Measurements from ENCODE around the gene SAT1.

GRCh38 chrX:23765449-23765848, 17.5 kb upstream of the SAT1 start:
- TF ChIP-seq POLR2AphosphoS5 (IDR thresholded peaks at IDR 0.05; ENCODE audit: low read depth) (no peak), CTCF (IDR thresholded peaks at IDR 0.05; ENCODE audit: insufficient read depth, low read length) (no peak), REST (IDR thresholded peaks at IDR 0.05; ENCODE audit: insufficient replicate concordance, low read depth) (no peak)
